Type B pancreatic cell (in vitro differentiated cells): Measurements from ENCODE around the gene CDC14C. TPM values are rescaled to one million over a fixed set of nuclear protein-coding genes. Genes with fewer than 3 reads are reported as not detected.

ENCODE experiments used
- DNase-seq: peaks from one replicate; pipeline ENCODE4 v3.0.0; 2021; ENCODE audit warnings: mixed read lengths; ENCODE audit not compliant: unreplicated experiment; ENCODE audit errors: extremely low spot score
- H3K27ac Mint-ChIP-seq: 2 replicates; pipeline ENCODE4 v1.8.0; 2021; ENCODE audit warnings: mild to moderate bottlenecking, mixed read lengths
- H3K27me3 Mint-ChIP-seq: 2 replicates; pipeline ENCODE4 v1.8.0; 2021; ENCODE audit warnings: mixed read lengths
- H3K36me3 Mint-ChIP-seq: 2 replicates; pipeline ENCODE4 v1.8.0; 2021; ENCODE audit warnings: mixed read lengths
- H3K4me1 Mint-ChIP-seq: one replicate; pipeline ENCODE4 v1.8.0; 2021; ENCODE audit warnings: mixed read lengths; ENCODE audit not compliant: unreplicated experiment
- H3K4me3 Mint-ChIP-seq: 2 replicates; pipeline ENCODE4 v1.8.0; 2021; ENCODE audit warnings: mild to moderate bottlenecking, mixed read lengths
- H3K9me3 Mint-ChIP-seq: 2 replicates; pipeline ENCODE4 v1.8.0; 2021; ENCODE audit warnings: mixed read lengths
- total RNA-seq: library from RNA; stranded (reverse); gene quantifications from 2 replicates; pipeline ENCODE4 v1.2.1, GENCODE V29; 2021; ENCODE audit warnings: low replicate concordance
- TF ChIP-seq, protein P1 (sequence below): fragments of 200-600 bp; sonication (generic); conservative IDR thresholded peaks from 2 replicates; pipeline ENCODE4 v1.5.0; 2021; ENCODE audit warnings: antibody characterized with exemption, mild to moderate bottlenecking

CDC14C gene
- total RNA-seq, 1 donor from 2014 or later: not detected

GRCh38 chr7:48932126-48932910 lies 8.0 kb downstream of the CDC14C start:
- no peaks in the 10 kb centered on the region for H3K9me3 Mint-ChIP-seq
- no peak for DNase-seq
- H3K4me1 Mint-ChIP-seq: no peaks in the 10 kb centered on the region
- TF ChIP-seq, protein P1, sequence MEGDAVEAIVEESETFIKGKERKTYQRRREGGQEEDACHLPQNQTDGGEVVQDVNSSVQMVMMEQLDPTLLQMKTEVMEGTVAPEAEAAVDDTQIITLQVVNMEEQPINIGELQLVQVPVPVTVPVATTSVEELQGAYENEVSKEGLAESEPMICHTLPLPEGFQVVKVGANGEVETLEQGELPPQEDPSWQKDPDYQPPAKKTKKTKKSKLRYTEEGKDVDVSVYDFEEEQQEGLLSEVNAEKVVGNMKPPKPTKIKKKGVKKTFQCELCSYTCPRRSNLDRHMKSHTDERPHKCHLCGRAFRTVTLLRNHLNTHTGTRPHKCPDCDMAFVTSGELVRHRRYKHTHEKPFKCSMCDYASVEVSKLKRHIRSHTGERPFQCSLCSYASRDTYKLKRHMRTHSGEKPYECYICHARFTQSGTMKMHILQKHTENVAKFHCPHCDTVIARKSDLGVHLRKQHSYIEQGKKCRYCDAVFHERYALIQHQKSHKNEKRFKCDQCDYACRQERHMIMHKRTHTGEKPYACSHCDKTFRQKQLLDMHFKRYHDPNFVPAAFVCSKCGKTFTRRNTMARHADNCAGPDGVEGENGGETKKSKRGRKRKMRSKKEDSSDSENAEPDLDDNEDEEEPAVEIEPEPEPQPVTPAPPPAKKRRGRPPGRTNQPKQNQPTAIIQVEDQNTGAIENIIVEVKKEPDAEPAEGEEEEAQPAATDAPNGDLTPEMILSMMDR: no peak
- no peaks in the 10 kb centered on the region for H3K27me3 Mint-ChIP-seq
- no peak overlapping the region for H3K4me3 Mint-ChIP-seq
- no peak overlapping the region for H3K27ac Mint-ChIP-seq
- H3K36me3 Mint-ChIP-seq: no peaks in the 10 kb centered on the region

DNA sequence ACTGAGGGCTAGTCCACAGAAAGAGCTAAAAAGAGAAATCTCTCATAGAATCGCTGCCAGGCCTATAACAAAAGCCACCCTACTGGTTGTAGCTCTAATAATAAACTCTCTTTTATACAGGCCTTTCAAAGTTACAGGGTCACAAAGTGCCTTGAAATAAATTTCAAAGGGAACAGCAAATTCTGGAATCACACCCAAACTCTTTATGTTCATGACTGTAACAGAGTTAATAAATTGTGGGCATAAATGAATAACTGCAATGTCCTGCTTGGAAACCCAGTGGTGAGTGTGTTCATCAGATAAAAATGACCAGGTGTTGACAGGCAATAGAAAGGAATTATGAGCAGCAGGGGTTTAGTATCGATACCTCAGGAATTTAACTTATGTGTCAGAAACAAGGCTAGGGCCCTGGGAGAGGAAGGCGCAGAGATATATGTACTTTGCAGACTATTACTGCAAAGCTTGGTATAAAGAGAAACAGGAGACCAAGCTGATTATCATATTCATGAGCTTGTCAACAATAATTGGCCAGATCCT lies 9.3 kb downstream of the CDC14C start:
- Mint-ChIP-seq H3K27ac (no peak overlapping the region), H3K36me3 (no peaks in the 10 kb centered on the region), H3K4me3 (no peak overlapping the region), H3K27me3 (no peaks in the 10 kb centered on the region), H3K9me3 (no peaks in the 10 kb centered on the region), H3K4me1 (no peaks in the 10 kb centered on the region)
- TF ChIP-seq, protein P1: no peak
- DNase-seq: no peak

GRCh38 chr7:48938539-48939295 lies 14.4 kb downstream of the CDC14C start:
- H3K9me3 Mint-ChIP-seq: no peaks in the 10 kb centered on the region
- TF ChIP-seq, protein P1: no peak
- no peaks in the 10 kb centered on the region for H3K4me1 Mint-ChIP-seq
- H3K36me3 Mint-ChIP-seq: no peaks in the 10 kb centered on the region
- H3K27ac Mint-ChIP-seq: no peak overlapping the region
- no peaks in the 10 kb centered on the region for H3K27me3 Mint-ChIP-seq
- no peak overlapping the region for H3K4me3 Mint-ChIP-seq
- DNase-seq: no peak

GRCh38 chr7:48943279-48943990 lies 19.1 kb downstream of the CDC14C start:
- TF ChIP-seq, protein P1: no peak

DNA sequence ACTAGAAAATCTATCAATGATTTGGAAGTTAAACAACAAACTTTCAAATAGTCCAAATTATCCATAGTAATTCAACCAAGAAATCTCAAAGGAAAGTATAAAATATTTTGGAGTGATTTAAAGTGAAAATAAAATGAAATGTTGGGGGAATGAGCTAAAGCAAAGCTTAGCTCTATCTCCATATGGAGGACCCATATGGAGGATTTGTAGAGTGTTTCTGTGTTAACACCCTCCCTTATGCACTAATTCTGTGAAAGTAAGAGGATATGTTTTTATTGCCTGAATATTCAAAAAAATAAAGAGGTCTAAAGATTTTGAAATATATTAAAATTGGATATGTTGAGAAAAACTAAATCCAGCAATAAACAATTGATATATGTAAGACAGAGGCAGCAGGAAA lies 31.6 kb downstream of the CDC14C start:
- Mint-ChIP-seq H3K36me3 (no peaks in the 10 kb centered on the region), H3K27ac (no peak overlapping the region), H3K4me3 (no peak overlapping the region), H3K4me1 (no peaks in the 10 kb centered on the region), H3K9me3 (no peaks in the 10 kb centered on the region), H3K27me3 (no peaks in the 10 kb centered on the region)
- TF ChIP-seq, protein P1: no peak
- no peak for DNase-seq

More at GRCh38 chr7:48943279-48943990, 19.1 kb downstream of the CDC14C start:
- DNase-seq: no peak
- Mint-ChIP-seq H3K36me3 (no peaks in the 10 kb centered on the region), H3K9me3 (no peaks in the 10 kb centered on the region), H3K4me1 (no peaks in the 10 kb centered on the region), H3K4me3 (no peak overlapping the region), H3K27ac (no peak overlapping the region), H3K27me3 (no peaks in the 10 kb centered on the region)
